Retinal pigment epithelial cell (primary cell): Measurements from ENCODE around the gene MTF2.

Source experiments
- DNase-seq: peaks from one replicate; pipeline ENCODE4 v3.0.0-alpha.2; 2010; ENCODE audit warnings: low read depth
- H3K4me3 ChIP-seq: 2 replicates; pipeline ENCODE4 v1.5.1; 2011; ENCODE audit warnings: mild to moderate bottlenecking, low read length, control low read depth, moderate library complexity
- CTCF ChIP-seq: conservative IDR thresholded peaks from 2 replicates; pipeline ENCODE4 v1.5.1; 2011; ENCODE audit warnings: low read depth, low read length, control low read depth, inconsistent platforms

MTF2 gene

GRCh38 chr1:93107395-93107794 is 28.3 kb downstream of the MTF2 start:
- no peak overlapping the region for H3K4me3 ChIP-seq
- TF ChIP-seq CTCF = no peak

DNA sequence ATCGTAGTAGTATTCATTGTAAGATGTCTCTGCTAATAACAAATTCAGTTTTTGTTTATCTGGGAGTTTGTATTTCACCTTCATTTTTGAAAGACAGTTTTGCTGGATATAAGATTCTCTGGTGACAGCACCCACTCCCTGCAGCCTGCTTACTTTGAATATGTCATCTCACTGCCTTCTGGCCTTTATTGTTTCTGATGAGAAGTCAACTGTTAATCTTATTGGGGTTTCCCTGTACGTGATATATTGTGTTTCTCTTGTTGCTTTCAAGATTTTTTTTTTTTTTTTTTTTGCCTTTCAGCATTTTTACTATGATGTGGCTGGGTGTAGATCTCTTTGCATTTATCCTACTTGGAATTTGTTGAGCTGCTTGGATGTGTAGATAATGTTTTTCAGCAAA is 29.3 kb downstream of the MTF2 start:
- no peak overlapping the region for H3K4me3 ChIP-seq
- TF ChIP-seq CTCF = no peak
- DNase-seq = no peak

More at GRCh38 chr1:93107395-93107794, 28.3 kb downstream of the MTF2 start:
- no peak for DNase-seq

GRCh38 chr1:93109578-93109977 is 30.5 kb downstream of the MTF2 start:
- DNase-seq = peak; percentile 23
- no peak for TF ChIP-seq CTCF
- no peak overlapping the region for H3K4me3 ChIP-seq

- no peak for TF ChIP-seq CTCF
- DNase-seq = no peak
- H3K4me3 ChIP-seq = no peak overlapping the region
Observed at GRCh38 chr1:93111065-93111464, 32.0 kb downstream of the MTF2 start.

DNA sequence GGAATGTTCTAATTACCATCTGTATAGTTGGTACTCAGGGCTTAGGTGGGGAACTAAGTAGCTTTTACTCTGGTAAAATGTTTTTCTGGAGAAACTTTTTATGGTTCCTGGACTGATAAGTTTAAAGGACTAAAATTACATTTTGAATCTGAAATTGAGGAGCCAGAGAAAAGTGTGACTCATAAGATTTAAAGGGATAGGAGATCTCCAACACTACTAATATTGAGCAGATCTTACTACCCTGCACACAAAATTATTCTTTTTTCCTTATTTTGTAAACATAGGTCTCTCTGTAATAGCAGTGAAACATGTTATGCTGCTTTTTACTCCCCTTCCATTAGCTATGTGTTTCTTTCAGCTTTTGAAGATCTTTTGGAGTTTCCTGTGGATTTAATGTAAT is 32.5 kb downstream of the MTF2 start:
- H3K4me3 ChIP-seq = no peak overlapping the region
- no peak for TF ChIP-seq CTCF
- no peak for DNase-seq

DNA sequence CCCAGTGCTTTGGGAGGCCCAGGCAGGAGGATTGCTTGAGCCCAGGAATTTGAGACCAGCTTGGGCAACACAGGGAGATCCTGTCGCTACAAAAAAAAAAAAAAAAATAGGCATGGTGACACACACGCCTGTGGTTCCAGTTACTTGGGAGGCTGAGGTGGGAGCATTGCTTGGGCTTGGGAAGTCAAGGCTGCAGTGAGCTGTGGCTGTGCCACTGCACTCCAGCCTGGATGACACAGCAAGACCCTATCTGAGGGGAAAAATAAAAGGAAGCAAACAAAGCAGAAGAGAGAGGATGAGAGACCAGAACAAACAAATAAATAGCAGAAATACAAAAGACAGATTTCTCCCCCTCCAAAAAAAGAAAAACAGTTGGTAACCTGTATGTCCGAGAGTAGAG is 34.0 kb downstream of the MTF2 start:
- no peak for TF ChIP-seq CTCF
- DNase-seq = no peak
- no peak overlapping the region for H3K4me3 ChIP-seq

- no peak for TF ChIP-seq CTCF
- no peak for DNase-seq
- H3K4me3 ChIP-seq = no peak overlapping the region
Observed at GRCh38 chr1:93114391-93114790, 35.3 kb downstream of the MTF2 start.
